Measurements from ENCODE around the gene ZNF222. TPM values are rescaled to one million over a fixed set of nuclear protein-coding genes. Genes with fewer than 3 reads are reported as not detected.
A peak's percentile ranks its signal among the peaks of the same experiment; 100 is the strongest.

ZNF222 gene
- total RNA-seq, result 0.43 TPM

- Histone ChIP-seq H3K4me1 (peaks cover 2 to 3% of the 10 kb centered on the region in 2 donors), H3K4me3 (peak within 1 kb of the TSS; percentile 70 to 84), H3K27ac (peak within 1 kb of the TSS; percentile 29 to 57), H3K9me3 (peaks cover 17 to 32% of the 10 kb centered on the region in 2 donors), H3K27me3 (no peaks in the 10 kb centered on the region), H3K36me3 (peaks cover 37 to 38% of the 10 kb centered on the region in 2 donors)
- intact Hi-C loops (cut with DNase I), result loop anchor here (1.0 kb wide), 2 partner anchors 23 to 26 kb away; partner anchors contain the start of gene ZNF230
- TF ChIP-seq CTCF (IDR thresholded peaks at IDR 0.05), result no peak
- peak; percentile 38 to 91 for DNase-seq (ENCODE audit: low spot score in 2 of 2)
Measured at GRCh38 chr19:44025217-44025936, at the start of gene ZNF222. TSS of gene ZNF222 (plus strand) at chr19:44025379. CDS start at chr19:44025437, 58 bp downstream.

- no peak for TF ChIP-seq CTCF (IDR thresholded peaks at IDR 0.05)
- Histone ChIP-seq H3K9me3 (peaks cover 59 to 100% of the 10 kb centered on the region in 2 donors), H3K4me3 (no peak overlapping the region), H3K4me1 (no peaks in the 10 kb centered on the region), H3K27me3 (no peaks in the 10 kb centered on the region), H3K27ac (no peak overlapping the region), H3K36me3 (no peaks in the 10 kb centered on the region)
- intact Hi-C loops (cut with DNase I), result no loop called here
- DNase-seq (ENCODE audit: low spot score in 2 of 2), result no peak
Measured at GRCh38 chr19:43976732-43977131, 48.4 kb upstream of the ZNF222 start.

- H3K4me3 ChIP-seq, result peak overlapping the region; percentile 74
- intact Hi-C loops (cut with DNase I), result loop anchor here (5.0 to 10.0 kb wide), 3 partner anchors 46 to 321 kb away; partner anchors contain the start of genes ZNF225, ZNF235 and ZNF45
- H3K36me3 ChIP-seq, result peaks cover 3 to 5% of the 10 kb centered on the region in 2 donors
- H3K9me3 ChIP-seq, result peaks cover 19 to 54% of the 10 kb centered on the region in 2 donors
- no peak for TF ChIP-seq CTCF (IDR thresholded peaks at IDR 0.05)
- DNase-seq (ENCODE audit: low spot score in 2 of 2), result no peak
- no peaks in the 10 kb centered on the region for H3K27me3 ChIP-seq
- peak overlapping the region in 1 of 2 donors; percentile 81 for H3K27ac ChIP-seq
- H3K4me1 ChIP-seq, result peaks cover 0 to 4% of the 10 kb centered on the region in 2 donors
Measured at GRCh38 chr19:43983544-43983911, 41.7 kb upstream of the ZNF222 start.

GRCh38 chr19:43983912-43984686 lies 41.1 kb upstream of the ZNF222 start, which contains the start of gene ZNF155:
TSS of gene ZNF155 (plus strand) at chr19:43984188. CDS start at chr19:43988544, 4,356 bp downstream.
- peak within 1 kb of the TSS; percentile 74 for H3K4me3 ChIP-seq
- peaks cover 6 to 11% of the 10 kb centered on the region in 2 donors for H3K36me3 ChIP-seq
- H3K9me3 ChIP-seq, result peaks cover 19 to 50% of the 10 kb centered on the region in 2 donors
- peak within 1 kb of the TSS; percentile 72 to 81 for H3K27ac ChIP-seq
- no peak for TF ChIP-seq CTCF (IDR thresholded peaks at IDR 0.05)
- peaks cover 0 to 4% of the 10 kb centered on the region in 2 donors for H3K4me1 ChIP-seq
- intact Hi-C loops (cut with DNase I), result loop anchor here (1.0 to 10.0 kb wide), 5 partner anchors 18 to 321 kb away; partner anchors contain the start of genes ZNF225, ZNF230, ZNF235 and ZNF45
- peak; percentile 77 to 95 for DNase-seq (ENCODE audit: low spot score in 2 of 2)
- H3K27me3 ChIP-seq, result no peaks in the 10 kb centered on the region

- Histone ChIP-seq H3K9me3 (peaks cover 14 to 44% of the 10 kb centered on the region in 2 donors), H3K4me1 (peaks cover 0 to 4% of the 10 kb centered on the region in 2 donors), H3K4me3 (peak overlapping the region; percentile 74), H3K27me3 (no peaks in the 10 kb centered on the region), H3K36me3 (peaks cover 12 to 16% of the 10 kb centered on the region in 2 donors), H3K27ac (peak overlapping the region in 1 of 2 donors; percentile 81)
- TF ChIP-seq CTCF (IDR thresholded peaks at IDR 0.05), result no peak
- intact Hi-C loops (cut with DNase I), result loop anchor here (1.0 to 10.0 kb wide), 5 partner anchors 18 to 320 kb away; partner anchors contain the start of genes ZNF225, ZNF230, ZNF235 and ZNF45
- no peak for DNase-seq (ENCODE audit: low spot score in 2 of 2)
Measured at GRCh38 chr19:43984687-43985000, 40.5 kb upstream of the ZNF222 start.

Data from ascending aorta (tissue), 2 donors.